ENCODE data around the gene STK35. TPM values are rescaled to one million over a fixed set of nuclear protein-coding genes. Genes with fewer than 3 reads are reported as not detected.

Gene STK35
- total and polyA plus RNA-seq, 2 of the 13 experiments (the other 11 are each of a cell fraction or from before 2014, with no cell fraction given) = 27.4 to 29.8 TPM

DNA sequence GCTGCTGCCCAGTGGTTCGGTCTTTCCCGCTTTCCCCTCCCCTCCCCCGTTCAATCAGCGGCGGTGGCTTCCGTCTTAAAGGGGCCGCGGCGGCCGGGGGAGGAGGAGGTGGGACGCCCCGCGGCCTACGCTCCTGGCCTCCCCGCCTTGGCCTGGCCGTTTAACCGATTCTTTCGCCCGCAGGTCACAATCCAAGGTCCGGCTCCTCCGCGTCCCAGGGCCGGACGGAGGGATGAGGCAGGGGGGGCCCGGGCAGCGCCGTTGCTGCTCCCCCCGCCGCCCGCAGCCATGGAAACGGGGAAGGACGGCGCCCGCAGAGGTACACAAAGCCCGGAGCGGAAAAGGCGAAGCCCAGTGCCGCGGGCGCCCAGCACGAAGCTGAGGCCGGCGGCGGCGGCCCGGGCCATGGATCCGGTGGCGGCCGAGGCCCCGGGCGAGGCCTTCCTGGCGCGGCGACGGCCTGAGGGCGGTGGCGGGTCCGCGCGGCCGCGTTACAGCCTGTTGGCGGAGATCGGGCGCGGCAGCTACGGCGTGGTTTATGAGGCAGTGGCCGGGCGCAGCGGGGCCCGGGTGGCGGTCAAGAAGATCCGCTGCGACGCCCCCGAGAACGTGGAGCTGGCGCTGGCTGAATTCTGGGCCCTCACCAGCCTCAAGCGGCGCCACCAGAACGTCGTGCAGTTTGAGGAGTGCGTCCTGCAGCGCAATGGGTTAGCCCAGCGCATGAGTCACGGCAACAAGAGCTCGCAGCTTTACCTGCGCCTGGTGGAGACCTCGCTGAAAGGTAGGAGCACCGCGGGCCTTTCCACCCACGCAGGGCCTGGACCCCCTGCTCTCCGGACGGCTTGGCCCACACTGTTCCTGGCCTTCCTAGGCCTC is 1.2 kb downstream of the STK35 start (continued):
- TF ChIP-seq, protein P1, sequence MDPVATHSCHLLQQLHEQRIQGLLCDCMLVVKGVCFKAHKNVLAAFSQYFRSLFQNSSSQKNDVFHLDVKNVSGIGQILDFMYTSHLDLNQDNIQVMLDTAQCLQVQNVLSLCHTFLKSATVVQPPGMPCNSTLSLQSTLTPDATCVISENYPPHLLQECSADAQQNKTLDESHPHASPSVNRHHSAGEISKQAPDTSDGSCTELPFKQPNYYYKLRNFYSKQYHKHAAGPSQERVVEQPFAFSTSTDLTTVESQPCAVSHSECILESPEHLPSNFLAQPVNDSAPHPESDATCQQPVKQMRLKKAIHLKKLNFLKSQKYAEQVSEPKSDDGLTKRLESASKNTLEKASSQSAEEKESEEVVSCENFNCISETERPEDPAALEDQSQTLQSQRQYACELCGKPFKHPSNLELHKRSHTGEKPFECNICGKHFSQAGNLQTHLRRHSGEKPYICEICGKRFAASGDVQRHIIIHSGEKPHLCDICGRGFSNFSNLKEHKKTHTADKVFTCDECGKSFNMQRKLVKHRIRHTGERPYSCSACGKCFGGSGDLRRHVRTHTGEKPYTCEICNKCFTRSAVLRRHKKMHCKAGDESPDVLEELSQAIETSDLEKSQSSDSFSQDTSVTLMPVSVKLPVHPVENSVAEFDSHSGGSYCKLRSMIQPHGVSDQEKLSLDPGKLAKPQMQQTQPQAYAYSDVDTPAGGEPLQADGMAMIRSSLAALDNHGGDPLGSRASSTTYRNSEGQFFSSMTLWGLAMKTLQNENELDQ (CRISPR knock-in tag; IDR thresholded peaks at IDR 0.05; ENCODE audit: borderline replicate concordance) = peak; percentile 77
- TF ChIP-seq, protein P2, sequence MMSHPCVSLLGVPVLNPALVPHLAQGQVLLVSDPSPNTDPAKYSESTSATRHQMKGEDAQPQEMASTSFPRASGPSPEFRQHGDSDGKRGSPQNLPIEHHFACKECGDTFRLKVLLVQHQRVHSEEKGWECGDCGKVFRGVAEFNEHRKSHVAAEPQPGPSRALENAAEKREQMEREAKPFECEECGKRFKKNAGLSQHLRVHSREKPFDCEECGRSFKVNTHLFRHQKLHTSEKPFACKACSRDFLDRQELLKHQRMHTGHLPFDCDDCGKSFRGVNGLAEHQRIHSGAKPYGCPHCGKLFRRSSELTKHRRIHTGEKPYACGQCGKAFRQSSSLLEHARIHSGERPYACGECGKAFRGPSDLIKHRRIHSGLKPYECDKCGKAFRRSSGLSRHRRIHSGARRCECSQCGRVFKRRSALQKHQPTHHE (CRISPR knock-in tag; IDR thresholded peaks at IDR 0.05; ENCODE audit: borderline replicate concordance) = no peak
- TF ChIP-seq YEATS2 (CRISPR knock-in tag; IDR thresholded peaks at IDR 0.05; ENCODE audit: borderline replicate concordance) = peak; percentile 38; the same call in 1 of the 2 replicates
- no peak for TF ChIP-seq SMAD1 (CRISPR knock-in tag; IDR thresholded peaks at IDR 0.05; ENCODE audit: borderline replicate concordance, low read depth)
- TF ChIP-seq, protein P3, sequence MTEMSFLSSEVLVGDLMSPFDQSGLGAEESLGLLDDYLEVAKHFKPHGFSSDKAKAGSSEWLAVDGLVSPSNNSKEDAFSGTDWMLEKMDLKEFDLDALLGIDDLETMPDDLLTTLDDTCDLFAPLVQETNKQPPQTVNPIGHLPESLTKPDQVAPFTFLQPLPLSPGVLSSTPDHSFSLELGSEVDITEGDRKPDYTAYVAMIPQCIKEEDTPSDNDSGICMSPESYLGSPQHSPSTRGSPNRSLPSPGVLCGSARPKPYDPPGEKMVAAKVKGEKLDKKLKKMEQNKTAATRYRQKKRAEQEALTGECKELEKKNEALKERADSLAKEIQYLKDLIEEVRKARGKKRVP (CRISPR knock-in tag; IDR thresholded peaks at IDR 0.05) = peak in 1 of 2 experiments; percentile 74; a peak in 1 of 4 replicates
- TF ChIP-seq WIZ (CRISPR knock-in tag; IDR thresholded peaks at IDR 0.05) = peak; percentile 81; the same call in 1 of the 2 replicates
- no peak for TF ChIP-seq ZNF263 (CRISPR knock-in tag; IDR thresholded peaks at IDR 0.05)
- TF ChIP-seq ZNF30 (CRISPR knock-in tag; IDR thresholded peaks at IDR 0.05) = no peak
- TF ChIP-seq MBNL3 (CRISPR knock-in tag; conservative IDR thresholded peaks at IDR 0.05) = no peak
- TF ChIP-seq SMARCE1 (IDR thresholded peaks at IDR 0.05; ENCODE audit: borderline replicate concordance) = no peak
- TF ChIP-seq, protein P4, sequence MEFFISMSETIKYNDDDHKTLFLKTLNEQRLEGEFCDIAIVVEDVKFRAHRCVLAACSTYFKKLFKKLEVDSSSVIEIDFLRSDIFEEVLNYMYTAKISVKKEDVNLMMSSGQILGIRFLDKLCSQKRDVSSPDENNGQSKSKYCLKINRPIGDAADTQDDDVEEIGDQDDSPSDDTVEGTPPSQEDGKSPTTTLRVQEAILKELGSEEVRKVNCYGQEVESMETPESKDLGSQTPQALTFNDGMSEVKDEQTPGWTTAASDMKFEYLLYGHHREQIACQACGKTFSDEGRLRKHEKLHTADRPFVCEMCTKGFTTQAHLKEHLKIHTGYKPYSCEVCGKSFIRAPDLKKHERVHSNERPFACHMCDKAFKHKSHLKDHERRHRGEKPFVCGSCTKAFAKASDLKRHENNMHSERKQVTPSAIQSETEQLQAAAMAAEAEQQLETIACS (CRISPR knock-in tag; IDR thresholded peaks at IDR 0.05) = no peak
- TF ChIP-seq, protein P5, sequence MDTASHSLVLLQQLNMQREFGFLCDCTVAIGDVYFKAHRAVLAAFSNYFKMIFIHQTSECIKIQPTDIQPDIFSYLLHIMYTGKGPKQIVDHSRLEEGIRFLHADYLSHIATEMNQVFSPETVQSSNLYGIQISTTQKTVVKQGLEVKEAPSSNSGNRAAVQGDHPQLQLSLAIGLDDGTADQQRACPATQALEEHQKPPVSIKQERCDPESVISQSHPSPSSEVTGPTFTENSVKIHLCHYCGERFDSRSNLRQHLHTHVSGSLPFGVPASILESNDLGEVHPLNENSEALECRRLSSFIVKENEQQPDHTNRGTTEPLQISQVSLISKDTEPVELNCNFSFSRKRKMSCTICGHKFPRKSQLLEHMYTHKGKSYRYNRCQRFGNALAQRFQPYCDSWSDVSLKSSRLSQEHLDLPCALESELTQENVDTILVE (CRISPR knock-in tag; IDR thresholded peaks at IDR 0.05) = peak; percentile 88
- no peak; the same call in none of the 2 replicates for TF ChIP-seq BHLHE40 (IDR thresholded peaks at IDR 0.05; ENCODE audit: low read length)
- TF ChIP-seq, protein P6, sequence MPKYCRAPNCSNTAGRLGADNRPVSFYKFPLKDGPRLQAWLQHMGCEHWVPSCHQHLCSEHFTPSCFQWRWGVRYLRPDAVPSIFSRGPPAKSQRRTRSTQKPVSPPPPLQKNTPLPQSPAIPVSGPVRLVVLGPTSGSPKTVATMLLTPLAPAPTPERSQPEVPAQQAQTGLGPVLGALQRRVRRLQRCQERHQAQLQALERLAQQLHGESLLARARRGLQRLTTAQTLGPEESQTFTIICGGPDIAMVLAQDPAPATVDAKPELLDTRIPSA (CRISPR knock-in tag; IDR thresholded peaks at IDR 0.05; ENCODE audit: borderline replicate concordance) = 0 out of 2 replicates have a peak, but pooled peaks have one; percentile 9
- TF ChIP-seq REPIN1 (CRISPR knock-in tag; IDR thresholded peaks at IDR 0.05; ENCODE audit: borderline replicate concordance, low read depth) = peak; percentile 57; the same call in 1 of the 2 replicates
- TF ChIP-seq FOXM1 (CRISPR knock-in tag; IDR thresholded peaks at IDR 0.05) = no peak
- TF ChIP-seq ZNF496 (CRISPR knock-in tag; IDR thresholded peaks at IDR 0.05; ENCODE audit: insufficient replicate concordance) = no peak
- TF ChIP-seq ZNF670 (CRISPR knock-in tag; IDR thresholded peaks at IDR 0.05; ENCODE audit: borderline replicate concordance) = peak; percentile 86

Data from HepG2 (cell line).